NCI-H1436 (cell line): ENCODE results near the gene GFOD2.

Experiments used
- DNase-seq: peaks from one replicate; lab custom pipeline; 2025; lab: John Stamatoyannopoulos, UW

The GFOD2 gene

GRCh38 chr16:67641779-67642708, 77.1 kb downstream of the GFOD2 start:
- DNase-seq = no peak

- DNase-seq = no peak
These were observed 81.5 kb downstream of the GFOD2 start for GRCh38 chr16:67637625-67638024.

- no peak for DNase-seq
These were observed 82.4 kb downstream of the GFOD2 start for GRCh38 chr16:67636713-67637112.

GRCh38 chr16:67632415-67633172, 86.5 kb downstream of the GFOD2 start:
- DNase-seq = no peak

- DNase-seq = no peak
These were observed 90.9 kb downstream of the GFOD2 start for GRCh38 chr16:67628216-67628615.
